ENCODE measurements around the gene SLC17A9. TPM values are rescaled to one million over a fixed set of nuclear protein-coding genes. Genes with fewer than 3 reads are reported as not detected.

Gene SLC17A9
- total and polyA plus RNA-seq, 10 of the 15 experiments (the other 5 are each of a cell fraction or from before 2014, with no cell fraction given), result 0.72 to 74.1 (median 29.4) TPM

GRCh38 chr20:63017076-63017825 lies 64.7 kb downstream of the SLC17A9 start:
- no peak for DNase-seq (ENCODE audit: low read depth, low spot score)
- intact Hi-C loops (cut with micrococcal nuclease; ENCODE audit: unreplicated experiment), result no loop called here
- Histone ChIP-seq H3K4me3 (no peak overlapping the region), H3K27ac (ENCODE audit: control insufficient read depth, insufficient read depth) (no peak overlapping the region), H3K27me3 (replicated peaks in 1 of 2; ENCODE audit: control insufficient read depth in 2 of 2, insufficient read depth in 2 of 2, low read length in 1 of 2) (no peaks in the 10 kb centered on the region), H3K4me1 (ENCODE audit: control insufficient read depth, insufficient read depth, low read length) (peaks cover 17% of the 10 kb centered on the region), H3K79me2 (ENCODE audit: control insufficient read depth, insufficient read depth, low read length) (peaks cover 43% of the 10 kb centered on the region), H3K9ac (ENCODE audit: control insufficient read depth, insufficient read depth, low read length) (no peak overlapping the region), H2AFZ (ENCODE audit: control insufficient read depth, low read depth, low read length) (no peak overlapping the region), H3K36me3 (ENCODE audit: control insufficient read depth in 2 of 2, insufficient read depth in 2 of 2, low read length in 1 of 2) (no peaks in the 10 kb centered on the region; a peak in 1 of 4 replicates), H3K4me2 (ENCODE audit: control insufficient read depth, insufficient read depth) (no peak overlapping the region), H4K20me1 (ENCODE audit: control insufficient read depth, insufficient read depth) (no peaks in the 10 kb centered on the region), H3K9me3 (replicated peaks; ENCODE audit: control insufficient read depth, insufficient read depth, low read length) (peaks cover 3% of the 10 kb centered on the region)
- SMC1A ChIA-PET (ENCODE audit: uncharacterized antibody, unreplicated experiment), result no interaction called here
- ATAC-seq, result no peak
- POLR2A ChIA-PET, result no interaction called here
- RAD21 ChIA-PET (ENCODE audit: unreplicated experiment), result no interaction called here
- in situ Hi-C loops (cut with MboI), result no loop called here
- TF ChIP-seq POLR2A (IDR thresholded peaks at IDR 0.05; ENCODE audit: low read depth, low read length) (0 out of 2 replicates have a peak, but pooled peaks have one; percentile 13), EGR1 (IDR thresholded peaks at IDR 0.05; ENCODE audit: borderline replicate concordance in 1 of 2, low read depth in 2 of 2, low read length in 2 of 2) (0 out of 3 replicates have a peak, but pooled peaks of 1 of the 2 experiments have one; percentile 10), STAT3 (IDR thresholded peaks at IDR 0.05; ENCODE audit: low read depth, low read length) (no peak), IRF4 (IDR thresholded peaks at IDR 0.05; ENCODE audit: low read depth, low read length) (no peak), USF1 (IDR thresholded peaks at IDR 0.05; ENCODE audit: borderline replicate concordance, extremely low read length, insufficient read depth, low read depth, low read length) (no peak)
- FAIRE-seq, result no peak
- CTCF ChIA-PET, result no interaction called here
- 64% methylated on average over 20 of the region's 22 CpGs for WGBS (ENCODE audit: insufficient coverage, insufficient replicate concordance, low lambda C conversion rate, missing lambda C conversion rate)
- no TSS peak for BruUV-seq (replicated peaks)
